Stimulated activated CD4-positive, alpha-beta T cell treated with anti-CD3 and anti-CD28 coated beads, Interleukin-1b, Interleukin-23, amount 100 ng/mL, for 4 hours (primary cell): ENCODE measurements around the gene RASL10B.

Source experiments
- DNase-seq, 2 donors: peaks; one replicate each; pipeline ENCODE4 v3.0.0-alpha.2; 2020; ENCODE audit warnings: low read depth in 2 of 2

Gene RASL10B

GRCh38 chr17:35717475-35717874 is 14.0 kb upstream of the RASL10B start:
- no peak for DNase-seq

GRCh38 chr17:35723735-35724134 is 7.7 kb upstream of the RASL10B start:
- DNase-seq, result no peak

- no peak for DNase-seq
Observed at GRCh38 chr17:35725058-35725457, 6.4 kb upstream of the RASL10B start.

- no peak for DNase-seq
Observed at GRCh38 chr17:35725802-35726126, 5.7 kb upstream of the RASL10B start.

- no peak for DNase-seq
Observed at GRCh38 chr17:35726127-35726952, 5.1 kb upstream of the RASL10B start.

- no peak for DNase-seq
Observed at GRCh38 chr17:35726953-35727460, 4.4 kb upstream of the RASL10B start.

GRCh38 chr17:35727635-35728034 is 3.8 kb upstream of the RASL10B start:
- no peak for DNase-seq

- no peak for DNase-seq
Observed at GRCh38 chr17:35728551-35728950, 2.9 kb upstream of the RASL10B start.

- no peak for DNase-seq
Observed at GRCh38 chr17:35729405-35729833, 2.0 kb upstream of the RASL10B start.

GRCh38 chr17:35730400-35731005 is 936 bp upstream of the RASL10B start:
- no peak for DNase-seq

- no peak for DNase-seq
Observed at GRCh38 chr17:35731917-35732805, 722 bp downstream of the RASL10B start.

GRCh38 chr17:35732806-35733136 is 1.3 kb downstream of the RASL10B start:
- no peak for DNase-seq

GRCh38 chr17:35733366-35733765 is 1.9 kb downstream of the RASL10B start:
- no peak for DNase-seq

GRCh38 chr17:35734396-35734795 is 3.0 kb downstream of the RASL10B start:
- DNase-seq, result no peak

GRCh38 chr17:35735036-35735805 is 3.8 kb downstream of the RASL10B start:
- DNase-seq, result no peak

GRCh38 chr17:35736236-35736635 is 4.8 kb downstream of the RASL10B start:
- DNase-seq, result no peak

GRCh38 chr17:35738519-35739133 is 7.2 kb downstream of the RASL10B start:
- DNase-seq, result no peak

- DNase-seq, result no peak
Observed at GRCh38 chr17:35740216-35740615, 8.8 kb downstream of the RASL10B start.

GRCh38 chr17:35740997-35741931 is 9.8 kb downstream of the RASL10B start:
- no peak for DNase-seq

GRCh38 chr17:35742496-35742895 is 11.1 kb downstream of the RASL10B start:
- no peak for DNase-seq
